ENCODE results near the gene AFDN. TPM values are rescaled to one million over a fixed set of nuclear protein-coding genes. Genes with fewer than 3 reads are reported as not detected.

AFDN gene
- total and polyA plus RNA-seq, 2 experiments from 2014 or later: 119 to 299 TPM

DNA sequence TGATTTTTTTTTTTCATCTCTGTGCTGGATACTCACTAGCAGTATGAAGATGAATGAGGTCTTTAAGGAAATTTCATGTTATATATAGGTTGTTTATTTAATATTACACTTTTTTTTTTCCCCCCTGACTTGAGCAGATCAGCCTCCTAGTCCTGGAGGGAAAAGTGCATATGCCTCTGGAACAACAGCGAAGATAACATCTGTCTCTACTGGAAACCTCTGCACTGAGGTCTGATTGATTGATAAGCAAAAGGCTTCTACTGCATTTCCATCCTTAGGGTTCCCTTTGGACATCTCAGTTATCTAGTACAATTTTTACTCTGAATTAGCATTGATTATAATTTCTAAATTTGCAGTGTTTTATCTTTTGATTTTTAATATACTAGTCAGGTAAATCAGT lies 121.0 kb downstream of the AFDN start:
- Histone ChIP-seq H3K4me3 (no peak overlapping the region), H3K36me3 (peaks cover 87% of the 10 kb centered on the region), H3K4me1 (ENCODE audit: low read depth) (no peaks in the 10 kb centered on the region), H3K27ac (no peak overlapping the region), H3K27me3 (no peaks in the 10 kb centered on the region), H3K9me3 (ENCODE audit: low read depth) (no peaks in the 10 kb centered on the region)
- TF ChIP-seq, protein P1, sequence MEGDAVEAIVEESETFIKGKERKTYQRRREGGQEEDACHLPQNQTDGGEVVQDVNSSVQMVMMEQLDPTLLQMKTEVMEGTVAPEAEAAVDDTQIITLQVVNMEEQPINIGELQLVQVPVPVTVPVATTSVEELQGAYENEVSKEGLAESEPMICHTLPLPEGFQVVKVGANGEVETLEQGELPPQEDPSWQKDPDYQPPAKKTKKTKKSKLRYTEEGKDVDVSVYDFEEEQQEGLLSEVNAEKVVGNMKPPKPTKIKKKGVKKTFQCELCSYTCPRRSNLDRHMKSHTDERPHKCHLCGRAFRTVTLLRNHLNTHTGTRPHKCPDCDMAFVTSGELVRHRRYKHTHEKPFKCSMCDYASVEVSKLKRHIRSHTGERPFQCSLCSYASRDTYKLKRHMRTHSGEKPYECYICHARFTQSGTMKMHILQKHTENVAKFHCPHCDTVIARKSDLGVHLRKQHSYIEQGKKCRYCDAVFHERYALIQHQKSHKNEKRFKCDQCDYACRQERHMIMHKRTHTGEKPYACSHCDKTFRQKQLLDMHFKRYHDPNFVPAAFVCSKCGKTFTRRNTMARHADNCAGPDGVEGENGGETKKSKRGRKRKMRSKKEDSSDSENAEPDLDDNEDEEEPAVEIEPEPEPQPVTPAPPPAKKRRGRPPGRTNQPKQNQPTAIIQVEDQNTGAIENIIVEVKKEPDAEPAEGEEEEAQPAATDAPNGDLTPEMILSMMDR (IDR thresholded peaks at IDR 0.05; ENCODE audit: low read depth, low read length): no peak
- no peak for DNase-seq (ENCODE audit: low read depth in 1 of 2, low spot score in 1 of 2)

DNA sequence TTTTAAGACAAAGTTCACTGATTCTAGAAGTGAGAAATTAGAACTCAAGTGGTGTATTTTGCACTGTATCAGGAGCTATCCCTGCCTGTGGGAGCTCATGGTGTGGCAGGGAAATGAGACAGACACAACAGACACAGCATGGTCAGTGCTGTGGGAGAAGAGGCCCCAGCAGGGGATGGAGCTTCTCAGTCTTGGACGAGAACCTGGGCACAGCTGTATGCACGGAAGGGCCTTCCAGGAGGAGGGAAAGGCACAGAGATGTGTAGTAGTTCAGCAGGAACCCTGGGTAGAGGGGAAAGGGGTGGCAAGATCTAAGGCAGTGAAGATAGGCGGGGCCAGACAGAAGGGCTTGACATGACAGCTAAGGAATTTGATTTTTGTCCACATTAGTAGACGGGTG lies 122.0 kb downstream of the AFDN start:
- TF ChIP-seq, protein P1 (IDR thresholded peaks at IDR 0.05; ENCODE audit: low read depth, low read length): no peak
- H3K36me3 ChIP-seq: peaks cover 85% of the 10 kb centered on the region

DNA sequence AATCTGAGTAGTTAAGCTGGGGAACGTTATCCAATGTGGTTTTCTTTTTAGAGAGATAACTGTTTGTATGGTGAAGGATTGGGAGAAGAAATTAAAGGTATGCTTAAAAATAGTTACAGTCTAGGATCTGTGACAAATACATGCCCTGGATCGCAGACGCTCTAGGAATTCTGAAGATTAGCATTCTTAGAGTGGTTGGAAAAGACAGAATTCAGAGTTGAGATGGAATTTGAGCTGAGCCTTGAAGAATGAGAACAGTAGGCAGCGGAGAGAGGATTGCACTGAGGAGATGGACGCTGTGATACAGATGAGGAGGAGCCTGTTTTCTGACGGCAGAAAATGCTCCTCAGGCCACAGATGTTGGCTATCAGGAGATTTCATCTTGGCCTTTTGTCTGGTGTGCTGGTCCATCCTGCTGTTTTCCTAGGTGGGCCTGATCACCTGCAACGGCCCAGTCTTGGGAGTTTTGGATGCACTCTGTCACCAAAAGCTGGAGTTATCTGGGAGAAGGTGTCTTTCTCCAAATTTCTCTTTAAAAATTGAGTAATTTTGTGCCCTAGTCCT lies 122.5 kb downstream of the AFDN start:
- DNase-seq (ENCODE audit: low read depth in 1 of 2, low spot score in 1 of 2): no peak
- Histone ChIP-seq H3K9me3 (ENCODE audit: low read depth) (no peaks in the 10 kb centered on the region), H3K4me3 (no peak overlapping the region), H3K36me3 (peaks cover 80% of the 10 kb centered on the region), H3K4me1 (ENCODE audit: low read depth) (no peaks in the 10 kb centered on the region), H3K27ac (peak overlapping the region; percentile 63), H3K27me3 (no peaks in the 10 kb centered on the region)
- TF ChIP-seq, protein P1 (IDR thresholded peaks at IDR 0.05; ENCODE audit: low read depth, low read length): no peak

More for the DNA sequence above, 122.0 kb downstream of the AFDN start:
- peak overlapping the region; percentile 63 for H3K27ac ChIP-seq
- no peaks in the 10 kb centered on the region for H3K9me3 ChIP-seq (ENCODE audit: low read depth)
- no peaks in the 10 kb centered on the region for H3K4me1 ChIP-seq (ENCODE audit: low read depth)
- no peak for DNase-seq (ENCODE audit: low read depth in 1 of 2, low spot score in 1 of 2)
- H3K27me3 ChIP-seq: no peaks in the 10 kb centered on the region
- no peak overlapping the region for H3K4me3 ChIP-seq

- no peaks in the 10 kb centered on the region for H3K4me1 ChIP-seq (ENCODE audit: low read depth)
- DNase-seq (ENCODE audit: low read depth in 1 of 2, low spot score in 1 of 2): no peak
- no peaks in the 10 kb centered on the region for H3K9me3 ChIP-seq (ENCODE audit: low read depth)
- no peak overlapping the region for H3K27ac ChIP-seq
- peaks cover 57% of the 10 kb centered on the region for H3K36me3 ChIP-seq
- H3K4me3 ChIP-seq: no peak overlapping the region
- no peaks in the 10 kb centered on the region for H3K27me3 ChIP-seq
- TF ChIP-seq, protein P1 (IDR thresholded peaks at IDR 0.05; ENCODE audit: low read depth, low read length): no peak
These were observed 125.2 kb downstream of the AFDN start for GRCh38 chr6:167951781-167952511.

GRCh38 chr6:167952512-167952859 lies 125.8 kb downstream of the AFDN start:
- peaks cover 57% of the 10 kb centered on the region for H3K36me3 ChIP-seq
- H3K27ac ChIP-seq: no peak overlapping the region
- no peaks in the 10 kb centered on the region for H3K4me1 ChIP-seq (ENCODE audit: low read depth)
- DNase-seq (ENCODE audit: low read depth in 1 of 2, low spot score in 1 of 2): no peak
- H3K27me3 ChIP-seq: no peaks in the 10 kb centered on the region
- no peaks in the 10 kb centered on the region for H3K9me3 ChIP-seq (ENCODE audit: low read depth)
- no peak overlapping the region for H3K4me3 ChIP-seq
- TF ChIP-seq, protein P1 (IDR thresholded peaks at IDR 0.05; ENCODE audit: low read depth, low read length): no peak

Measured in cardiac muscle cell (in vitro differentiated cells and primary cell).